Articular chondrocyte of knee joint (primary cell): Measurements from ENCODE around the gene TBL1Y. TPM values are rescaled to one million over a fixed set of nuclear protein-coding genes. Genes with fewer than 3 reads are reported as not detected.

Experiments
- total RNA-seq: library from RNA; depleted of rRNA; stranded (reverse); fragments of >200 nt; gene quantifications from 2 replicates; pipeline ENCODE4 v1.2.3, GENCODE V29; 2012

TBL1Y gene
- total RNA-seq = not detected in 2 replicates

DNA sequence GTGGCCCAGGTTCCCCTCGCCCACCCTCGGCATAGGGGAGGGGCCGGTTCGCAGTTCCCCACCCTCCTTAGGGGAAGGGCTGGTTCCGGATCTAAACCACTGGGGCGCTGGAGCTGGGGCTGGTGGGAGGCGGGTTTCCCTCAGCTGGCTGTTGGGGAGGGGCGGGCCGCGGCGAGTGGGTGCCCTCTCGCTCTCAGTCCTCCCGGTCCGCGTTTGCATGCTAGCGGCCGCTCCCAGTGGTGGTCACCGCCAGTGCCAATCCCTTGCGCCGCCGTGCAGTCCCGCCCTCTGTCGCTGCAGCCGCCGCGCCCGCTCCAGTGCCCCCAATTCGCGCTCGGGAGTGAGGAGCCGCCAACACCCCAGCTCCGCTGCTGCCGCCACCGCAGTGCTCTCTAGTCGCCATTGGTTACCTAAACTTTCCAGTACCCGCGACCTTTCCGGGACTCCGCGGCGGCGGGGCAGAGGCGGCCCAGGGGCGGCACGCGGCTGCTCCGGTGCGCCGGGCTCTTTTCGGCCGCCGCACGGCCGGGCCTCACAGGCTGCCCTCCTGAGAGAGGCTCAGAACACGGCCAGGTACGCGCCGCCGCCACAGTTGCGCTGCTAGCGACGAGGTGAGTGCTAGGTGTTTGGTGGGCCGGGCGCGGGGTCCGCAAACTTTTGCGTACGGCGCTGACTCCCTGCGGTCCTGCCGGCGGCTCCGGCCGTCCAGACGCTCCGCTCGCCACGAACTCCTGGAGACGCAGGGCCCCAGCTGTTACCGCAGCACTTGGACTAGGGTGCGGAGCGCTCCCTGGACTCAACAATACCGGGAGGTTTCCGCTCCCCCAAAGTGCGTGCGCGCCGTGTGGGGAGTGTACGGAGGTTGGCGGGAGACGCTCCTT lies at the start of gene TBL1Y:
TSS of gene TBL1Y (plus strand) at position 326 of the 881 bp plus-strand sequence. CDS start 114,388 bp downstream, outside the sequence.

DNA sequence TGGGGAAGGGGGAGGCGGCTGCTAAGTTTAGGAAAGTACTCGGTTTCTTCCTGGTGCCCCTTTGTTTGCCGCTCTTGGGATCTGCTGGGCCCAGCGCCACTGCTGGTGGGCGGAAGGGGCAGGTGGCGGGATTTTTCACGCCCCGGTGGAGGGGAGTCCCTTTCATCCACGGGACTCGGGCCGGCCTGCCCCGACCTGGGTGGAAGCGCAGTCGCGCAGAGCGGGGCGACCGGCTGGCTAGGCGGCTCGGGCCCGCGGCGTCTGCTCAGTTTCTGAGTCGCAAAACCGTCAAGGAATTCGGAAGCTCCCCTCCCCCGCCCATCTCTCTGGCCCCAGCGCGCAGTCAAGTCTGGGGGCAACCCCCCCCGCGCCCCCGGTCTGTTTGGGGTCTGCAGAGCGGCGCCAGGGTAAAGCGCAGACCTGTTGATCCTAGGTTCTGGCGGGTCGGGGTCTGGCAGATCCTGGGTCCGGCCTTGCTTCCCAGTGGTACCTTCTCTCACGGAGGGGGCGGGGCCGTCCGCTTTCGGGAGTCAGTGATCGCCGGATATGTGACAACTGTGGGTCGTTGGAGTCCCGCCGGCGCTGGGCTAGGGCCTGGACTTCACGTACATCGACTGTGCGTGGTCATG lies 870 bp downstream of the TBL1Y start, which contains the start of gene AMELY:
TSS of gene AMELY (minus strand) at position 500 of the 629 bp plus-strand sequence. CDS start 39,144 bp downstream, outside the sequence.

Other genes starting within 250 kb of the TBL1Y start
- gene AMELY, start 1.1 kb downstream of the TBL1Y start, total RNA-seq = not detected in 2 replicates